SK-N-MC (cell line): ENCODE results near the gene CAMK1G.

Source experiments
- EZH2 ChIP-seq: fragments of 200-600 bp; sonication (generic); IDR thresholded peaks from one replicate; pipeline ENCODE4 v1.6.1; 2017; ENCODE audit warnings: antibody characterized with exemption
- POLR2AphosphoS5 ChIP-seq: IDR thresholded peaks from 2 replicates; pipeline ENCODE4 v1.6.1; 2012; ENCODE audit warnings: mild to moderate bottlenecking, low read depth, low read length, borderline replicate concordance

DNA sequence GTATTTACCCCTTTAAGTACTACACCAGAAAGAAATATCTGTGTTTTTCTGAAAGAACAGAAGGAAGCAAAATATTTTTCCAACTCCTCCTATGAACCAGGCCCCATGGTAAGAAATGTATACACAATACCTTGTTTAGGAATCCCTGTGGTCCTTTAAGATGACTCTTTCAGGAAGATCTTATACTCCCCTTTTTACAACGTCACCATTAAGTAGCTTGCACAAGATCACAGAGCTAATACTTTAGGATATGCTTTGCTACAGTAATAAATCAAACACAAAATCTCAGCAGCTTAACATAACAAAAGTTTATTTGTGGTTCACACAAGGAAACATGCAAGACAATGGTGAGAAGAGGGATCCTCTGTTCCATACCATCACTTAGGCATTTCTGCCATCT lies 77.6 kb downstream of the CAMK1G start:
- TF ChIP-seq POLR2AphosphoS5 (no peak), EZH2 (no peak)
